HG03432 (cell line): ENCODE measurements around the gene SORBS1.

Source experiments
- ATAC-seq: cut with Tn5 transposase; IDR thresholded peaks from one replicate; pipeline ENCODE4 v1.9.1; 2021; ENCODE audit warnings: mild to moderate bottlenecking, moderate library complexity; ENCODE audit not compliant: unreplicated experiment

Gene SORBS1

GRCh38 chr10:95279042-95279820 lies 281.9 kb downstream of the SORBS1 start:
- ATAC-seq, result peak; percentile 47

GRCh38 chr10:95278061-95278988 lies 282.8 kb downstream of the SORBS1 start:
- ATAC-seq, result no peak

- no peak for ATAC-seq
These were observed 283.6 kb downstream of the SORBS1 start for GRCh38 chr10:95277614-95278013.

- no peak for ATAC-seq
These were observed 284.0 kb downstream of the SORBS1 start for GRCh38 chr10:95277201-95277570.

GRCh38 chr10:95276367-95277200 lies 284.6 kb downstream of the SORBS1 start:
- no peak for ATAC-seq

- ATAC-seq, result no peak
These were observed 285.3 kb downstream of the SORBS1 start for GRCh38 chr10:95275726-95276366.

- ATAC-seq, result no peak
These were observed 287.5 kb downstream of the SORBS1 start for GRCh38 chr10:95273393-95274312.

GRCh38 chr10:95268438-95268837 lies 292.7 kb downstream of the SORBS1 start:
- no peak for ATAC-seq

GRCh38 chr10:95267251-95267650 lies 293.9 kb downstream of the SORBS1 start:
- ATAC-seq, result no peak

- peak; percentile 88 for ATAC-seq
These were observed 294.5 kb downstream of the SORBS1 start for GRCh38 chr10:95266674-95267095.

- ATAC-seq, result no peak
These were observed 295.6 kb downstream of the SORBS1 start for GRCh38 chr10:95265572-95265971.

- no peak for ATAC-seq
These were observed 296.7 kb downstream of the SORBS1 start for GRCh38 chr10:95264227-95265051.

GRCh38 chr10:95263864-95264226 lies 297.3 kb downstream of the SORBS1 start:
- ATAC-seq, result no peak

GRCh38 chr10:95262763-95263518 lies 298.2 kb downstream of the SORBS1 start:
- no peak for ATAC-seq

GRCh38 chr10:95261926-95262325 lies 299.2 kb downstream of the SORBS1 start:
- no peak for ATAC-seq
